ENCODE data around the gene USP17L24. TPM values are rescaled to one million over a fixed set of nuclear protein-coding genes. Genes with fewer than 3 reads are reported as not detected.
"Not testable (repeated sequence)": the region's sequence is repeated elsewhere in the genome, so short reads cannot be mapped to it uniquely, and the experiment has no call there.

Gene USP17L24, protein sequence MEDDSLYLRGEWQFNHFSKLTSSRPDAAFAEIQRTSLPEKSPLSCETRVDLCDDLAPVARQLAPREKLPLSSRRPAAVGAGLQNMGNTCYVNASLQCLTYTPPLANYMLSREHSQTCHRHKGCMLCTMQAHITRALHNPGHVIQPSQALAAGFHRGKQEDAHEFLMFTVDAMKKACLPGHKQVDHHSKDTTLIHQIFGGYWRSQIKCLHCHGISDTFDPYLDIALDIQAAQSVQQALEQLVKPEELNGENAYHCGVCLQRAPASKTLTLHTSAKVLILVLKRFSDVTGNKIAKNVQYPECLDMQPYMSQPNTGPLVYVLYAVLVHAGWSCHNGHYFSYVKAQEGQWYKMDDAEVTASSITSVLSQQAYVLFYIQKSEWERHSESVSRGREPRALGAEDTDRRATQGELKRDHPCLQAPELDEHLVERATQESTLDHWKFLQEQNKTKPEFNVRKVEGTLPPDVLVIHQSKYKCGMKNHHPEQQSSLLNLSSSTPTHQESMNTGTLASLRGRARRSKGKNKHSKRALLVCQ
- not detected in 2 replicates for total RNA-seq (ENCODE audit: low replicate concordance)
- long read RNA-seq: 0 reads

DNA sequence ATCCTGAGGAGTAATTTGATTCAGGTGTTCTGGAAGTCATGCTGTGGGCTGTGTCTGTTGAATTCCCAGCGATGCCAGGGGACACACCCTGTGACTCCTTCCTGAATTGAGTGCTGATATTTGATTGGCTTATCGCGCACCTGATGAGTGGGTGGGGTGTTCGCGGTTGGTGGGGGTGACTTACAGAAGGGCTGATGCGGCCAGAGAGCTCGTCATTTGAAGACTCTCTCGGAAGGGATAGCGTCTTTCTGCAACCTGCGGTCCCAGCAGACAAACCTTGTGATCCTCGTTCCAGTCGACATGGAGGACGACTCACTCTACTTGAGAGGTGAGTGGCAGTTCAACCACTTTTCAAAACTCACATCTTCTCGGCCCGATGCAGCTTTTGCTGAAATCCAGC is at the start of gene USP17L24:
Gene USP17L24, plus strand, starts transcription at position 301 of the 400 bp plus-strand sequence. Its CDS starts 0 bp downstream, at position 301.
- not testable (repeated sequence) for DNase-seq (ENCODE audit: extremely low spot score, unreplicated experiment); H3K4me3 Mint-ChIP-seq; H3K27me3 Mint-ChIP-seq; H3K27ac Mint-ChIP-seq; H3K4me1 Mint-ChIP-seq (ENCODE audit: unreplicated experiment); H3K36me3 Mint-ChIP-seq; H3K9me3 Mint-ChIP-seq

DNA sequence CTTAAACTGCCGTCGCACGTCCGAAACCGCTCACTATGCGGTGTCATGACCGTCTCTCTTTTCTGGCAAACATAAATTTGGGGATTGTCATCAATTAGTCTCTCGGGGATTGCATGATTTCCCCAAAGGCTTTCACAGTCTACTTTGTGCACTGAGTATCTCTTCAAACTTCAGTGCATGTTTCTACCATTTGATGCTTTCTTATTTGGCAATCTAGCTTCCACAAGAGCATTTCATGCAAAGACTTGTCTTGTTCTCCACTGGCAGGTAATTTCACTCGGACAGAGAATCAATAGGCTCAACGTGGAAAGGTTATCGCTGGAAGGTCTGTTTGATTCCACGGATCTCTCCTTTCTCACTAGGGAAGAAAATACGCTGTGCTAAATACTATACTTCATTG is 774 bp upstream of the USP17L24 start:
- H3K9me3 Mint-ChIP-seq; DNase-seq (ENCODE audit: extremely low spot score, unreplicated experiment); H3K27me3 Mint-ChIP-seq; H3K36me3 Mint-ChIP-seq; H3K4me1 Mint-ChIP-seq (ENCODE audit: unreplicated experiment); H3K27ac Mint-ChIP-seq; H3K4me3 Mint-ChIP-seq: not testable (repeated sequence)

DNA sequence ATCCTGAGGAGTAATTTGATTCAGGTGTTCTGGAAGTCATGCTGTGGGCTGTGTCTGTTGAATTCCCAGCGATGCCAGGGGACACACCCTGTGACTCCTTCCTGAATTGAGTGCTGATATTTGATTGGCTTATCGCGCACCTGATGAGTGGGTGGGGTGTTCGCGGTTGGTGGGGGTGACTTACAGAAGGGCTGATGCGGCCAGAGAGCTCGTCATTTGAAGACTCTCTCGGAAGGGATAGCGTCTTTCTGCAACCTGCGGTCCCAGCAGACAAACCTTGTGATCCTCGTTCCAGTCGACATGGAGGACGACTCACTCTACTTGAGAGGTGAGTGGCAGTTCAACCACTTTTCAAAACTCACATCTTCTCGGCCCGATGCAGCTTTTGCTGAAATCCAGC is 4.6 kb downstream of the USP17L24 start, which contains the start of gene USP17L25:
Gene USP17L25, plus strand, starts transcription at position 301 of the 400 bp plus-strand sequence. Its CDS starts 0 bp downstream, at position 301.
- not testable (repeated sequence) for H3K9me3 Mint-ChIP-seq; H3K4me1 Mint-ChIP-seq (ENCODE audit: unreplicated experiment); H3K36me3 Mint-ChIP-seq; H3K27ac Mint-ChIP-seq; H3K27me3 Mint-ChIP-seq; H3K4me3 Mint-ChIP-seq; DNase-seq (ENCODE audit: extremely low spot score, unreplicated experiment)

DNA sequence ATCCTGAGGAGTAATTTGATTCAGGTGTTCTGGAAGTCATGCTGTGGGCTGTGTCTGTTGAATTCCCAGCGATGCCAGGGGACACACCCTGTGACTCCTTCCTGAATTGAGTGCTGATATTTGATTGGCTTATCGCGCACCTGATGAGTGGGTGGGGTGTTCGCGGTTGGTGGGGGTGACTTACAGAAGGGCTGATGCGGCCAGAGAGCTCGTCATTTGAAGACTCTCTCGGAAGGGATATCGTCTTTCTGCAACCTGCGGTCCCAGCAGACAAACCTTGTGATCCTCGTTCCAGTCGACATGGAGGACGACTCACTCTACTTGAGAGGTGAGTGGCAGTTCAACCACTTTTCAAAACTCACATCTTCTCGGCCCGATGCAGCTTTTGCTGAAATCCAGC is 9.4 kb downstream of the USP17L24 start, which contains the start of gene USP17L26:
Gene USP17L26, plus strand, starts transcription at position 301 of the 400 bp plus-strand sequence. Its CDS starts 0 bp downstream, at position 301.
- not testable (repeated sequence) for H3K9me3 Mint-ChIP-seq; H3K36me3 Mint-ChIP-seq; H3K27ac Mint-ChIP-seq; H3K4me3 Mint-ChIP-seq; H3K27me3 Mint-ChIP-seq; H3K4me1 Mint-ChIP-seq (ENCODE audit: unreplicated experiment); DNase-seq (ENCODE audit: extremely low spot score, unreplicated experiment)

DNA sequence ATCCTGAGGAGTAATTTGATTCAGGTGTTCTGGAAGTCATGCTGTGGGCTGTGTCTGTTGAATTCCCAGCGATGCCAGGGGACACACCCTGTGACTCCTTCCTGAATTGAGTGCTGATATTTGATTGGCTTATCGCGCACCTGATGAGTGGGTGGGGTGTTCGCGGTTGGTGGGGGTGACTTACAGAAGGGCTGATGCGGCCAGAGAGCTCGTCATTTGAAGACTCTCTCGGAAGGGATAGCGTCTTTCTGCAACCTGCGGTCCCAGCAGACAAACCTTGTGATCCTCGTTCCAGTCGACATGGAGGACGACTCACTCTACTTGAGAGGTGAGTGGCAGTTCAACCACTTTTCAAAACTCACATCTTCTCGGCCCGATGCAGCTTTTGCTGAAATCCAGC is 14.1 kb downstream of the USP17L24 start, which contains the start of gene USP17L5:
Gene USP17L5, plus strand, starts transcription at position 301 of the 400 bp plus-strand sequence. Its CDS starts 0 bp downstream, at position 301.
- H3K4me1 Mint-ChIP-seq (ENCODE audit: unreplicated experiment); H3K9me3 Mint-ChIP-seq; H3K36me3 Mint-ChIP-seq; DNase-seq (ENCODE audit: extremely low spot score, unreplicated experiment); H3K4me3 Mint-ChIP-seq; H3K27ac Mint-ChIP-seq; H3K27me3 Mint-ChIP-seq: not testable (repeated sequence)

DNA sequence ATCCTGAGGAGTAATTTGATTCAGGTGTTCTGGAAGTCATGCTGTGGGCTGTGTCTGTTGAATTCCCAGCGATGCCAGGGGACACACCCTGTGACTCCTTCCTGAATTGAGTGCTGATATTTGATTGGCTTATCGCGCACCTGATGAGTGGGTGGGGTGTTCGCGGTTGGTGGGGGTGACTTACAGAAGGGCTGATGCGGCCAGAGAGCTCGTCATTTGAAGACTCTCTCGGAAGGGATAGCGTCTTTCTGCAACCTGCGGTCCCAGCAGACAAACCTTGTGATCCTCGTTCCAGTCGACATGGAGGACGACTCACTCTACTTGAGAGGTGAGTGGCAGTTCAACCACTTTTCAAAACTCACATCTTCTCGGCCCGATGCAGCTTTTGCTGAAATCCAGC is 18.9 kb downstream of the USP17L24 start, which contains the start of gene USP17L27:
Gene USP17L27, plus strand, starts transcription at position 301 of the 400 bp plus-strand sequence. Its CDS starts 0 bp downstream, at position 301.
- not testable (repeated sequence) for H3K27me3 Mint-ChIP-seq; H3K4me1 Mint-ChIP-seq (ENCODE audit: unreplicated experiment); H3K4me3 Mint-ChIP-seq; H3K9me3 Mint-ChIP-seq; H3K27ac Mint-ChIP-seq; DNase-seq (ENCODE audit: extremely low spot score, unreplicated experiment); H3K36me3 Mint-ChIP-seq

DNA sequence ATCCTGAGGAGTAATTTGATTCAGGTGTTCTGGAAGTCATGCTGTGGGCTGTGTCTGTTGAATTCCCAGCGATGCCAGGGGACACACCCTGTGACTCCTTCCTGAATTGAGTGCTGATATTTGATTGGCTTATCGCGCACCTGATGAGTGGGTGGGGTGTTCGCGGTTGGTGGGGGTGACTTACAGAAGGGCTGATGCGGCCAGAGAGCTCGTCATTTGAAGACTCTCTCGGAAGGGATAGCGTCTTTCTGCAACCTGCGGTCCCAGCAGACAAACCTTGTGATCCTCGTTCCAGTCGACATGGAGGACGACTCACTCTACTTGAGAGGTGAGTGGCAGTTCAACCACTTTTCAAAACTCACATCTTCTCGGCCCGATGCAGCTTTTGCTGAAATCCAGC is 23.6 kb downstream of the USP17L24 start, which contains the start of gene USP17L28:
Gene USP17L28, plus strand, starts transcription at position 301 of the 400 bp plus-strand sequence. Its CDS starts 0 bp downstream, at position 301.
- not testable (repeated sequence) for H3K27ac Mint-ChIP-seq; H3K27me3 Mint-ChIP-seq; H3K9me3 Mint-ChIP-seq; DNase-seq (ENCODE audit: extremely low spot score, unreplicated experiment); H3K4me3 Mint-ChIP-seq; H3K4me1 Mint-ChIP-seq (ENCODE audit: unreplicated experiment); H3K36me3 Mint-ChIP-seq

DNA sequence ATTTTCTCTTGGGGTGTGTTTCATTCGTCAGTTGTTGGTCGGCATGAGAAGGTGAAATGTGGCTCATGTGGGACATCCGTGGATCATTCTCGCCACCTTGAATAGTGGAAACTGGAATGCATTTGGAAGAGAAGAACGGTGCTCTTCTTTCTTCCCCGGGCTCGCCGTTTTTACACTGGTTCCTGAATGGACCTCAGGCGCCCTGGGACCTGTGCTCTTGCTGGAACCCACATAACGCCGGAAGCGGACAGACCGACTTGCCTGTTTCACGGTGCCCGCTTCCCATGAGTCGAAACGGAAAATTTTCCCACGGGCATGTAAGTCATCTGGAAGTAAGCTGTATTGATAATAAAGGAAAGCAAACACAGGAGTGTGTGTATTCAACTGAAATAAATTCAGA is 25.9 kb downstream of the USP17L24 start:
- not testable (repeated sequence) for H3K36me3 Mint-ChIP-seq; H3K27ac Mint-ChIP-seq; H3K4me3 Mint-ChIP-seq; H3K27me3 Mint-ChIP-seq; H3K9me3 Mint-ChIP-seq; DNase-seq (ENCODE audit: extremely low spot score, unreplicated experiment); H3K4me1 Mint-ChIP-seq (ENCODE audit: unreplicated experiment)

DNA sequence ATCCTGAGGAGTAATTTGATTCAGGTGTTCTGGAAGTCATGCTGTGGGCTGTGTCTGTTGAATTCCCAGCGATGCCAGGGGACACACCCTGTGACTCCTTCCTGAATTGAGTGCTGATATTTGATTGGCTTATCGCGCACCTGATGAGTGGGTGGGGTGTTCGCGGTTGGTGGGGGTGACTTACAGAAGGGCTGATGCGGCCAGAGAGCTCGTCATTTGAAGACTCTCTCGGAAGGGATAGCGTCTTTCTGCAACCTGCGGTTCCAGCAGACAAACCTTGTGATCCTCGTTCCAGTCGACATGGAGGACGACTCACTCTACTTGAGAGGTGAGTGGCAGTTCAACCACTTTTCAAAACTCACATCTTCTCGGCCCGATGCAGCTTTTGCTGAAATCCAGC is 28.4 kb downstream of the USP17L24 start, which contains the start of gene USP17L29:
Gene USP17L29, plus strand, starts transcription at position 301 of the 400 bp plus-strand sequence. Its CDS starts 0 bp downstream, at position 301.
- H3K36me3 Mint-ChIP-seq; H3K27ac Mint-ChIP-seq; H3K4me3 Mint-ChIP-seq; H3K4me1 Mint-ChIP-seq (ENCODE audit: unreplicated experiment); DNase-seq (ENCODE audit: extremely low spot score, unreplicated experiment); H3K9me3 Mint-ChIP-seq; H3K27me3 Mint-ChIP-seq: not testable (repeated sequence)

DNA sequence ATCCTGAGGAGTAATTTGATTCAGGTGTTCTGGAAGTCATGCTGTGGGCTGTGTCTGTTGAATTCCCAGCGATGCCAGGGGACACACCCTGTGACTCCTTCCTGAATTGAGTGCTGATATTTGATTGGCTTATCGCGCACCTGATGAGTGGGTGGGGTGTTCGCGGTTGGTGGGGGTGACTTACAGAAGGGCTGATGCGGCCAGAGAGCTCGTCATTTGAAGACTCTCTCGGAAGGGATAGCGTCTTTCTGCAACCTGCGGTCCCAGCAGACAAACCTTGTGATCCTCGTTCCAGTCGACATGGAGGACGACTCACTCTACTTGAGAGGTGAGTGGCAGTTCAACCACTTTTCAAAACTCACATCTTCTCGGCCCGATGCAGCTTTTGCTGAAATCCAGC is 37.9 kb downstream of the USP17L24 start, which contains the start of gene USP17L30:
Gene USP17L30, plus strand, starts transcription at position 301 of the 400 bp plus-strand sequence. Its CDS starts 0 bp downstream, at position 301.
- not testable (repeated sequence) for DNase-seq (ENCODE audit: extremely low spot score, unreplicated experiment); H3K9me3 Mint-ChIP-seq; H3K4me1 Mint-ChIP-seq (ENCODE audit: unreplicated experiment)

More for the DNA sequence above, 37.9 kb downstream of the USP17L24 start, which contains the start of gene USP17L30:
- not testable (repeated sequence) for H3K27ac Mint-ChIP-seq, H3K27me3 Mint-ChIP-seq, H3K36me3 Mint-ChIP-seq, H3K4me3 Mint-ChIP-seq

Other genes with a start within 250 kb of the USP17L24 start
- gene FAM90A26, start 154.8 kb upstream of the USP17L24 start, total RNA-seq (ENCODE audit: low replicate concordance): not detected in 2 replicates
- not detected in 2 replicates for gene USP17L10, start 114.5 kb upstream of the USP17L24 start, total RNA-seq (ENCODE audit: low replicate concordance)
- not detected in 2 replicates for gene USP17L11, start 109.8 kb upstream of the USP17L24 start, total RNA-seq (ENCODE audit: low replicate concordance)
- not detected in 2 replicates for gene USP17L12, start 105.0 kb upstream of the USP17L24 start, total RNA-seq (ENCODE audit: low replicate concordance)
- not detected in 2 replicates for gene USP17L13, start 100.3 kb upstream of the USP17L24 start, total RNA-seq (ENCODE audit: low replicate concordance)
- not detected in 2 replicates for gene USP17L15, start 90.8 kb upstream of the USP17L24 start, total RNA-seq (ENCODE audit: low replicate concordance)
- not detected in 2 replicates for gene USP17L17, start 81.3 kb upstream of the USP17L24 start, total RNA-seq (ENCODE audit: low replicate concordance)
- gene USP17L18, start 76.5 kb upstream of the USP17L24 start, total RNA-seq (ENCODE audit: low replicate concordance): not detected in 2 replicates
- gene USP17L19, start 71.8 kb upstream of the USP17L24 start, total RNA-seq (ENCODE audit: low replicate concordance): not detected in 2 replicates
- not detected in 2 replicates for gene USP17L20, start 67.0 kb upstream of the USP17L24 start, total RNA-seq (ENCODE audit: low replicate concordance)
- gene USP17L21, start 62.3 kb upstream of the USP17L24 start, total RNA-seq (ENCODE audit: low replicate concordance): not detected in 2 replicates
- not detected in 2 replicates for gene USP17L22, start 57.5 kb upstream of the USP17L24 start, total RNA-seq (ENCODE audit: low replicate concordance)
- not detected in 2 replicates for gene USP17L25, start 4.7 kb downstream of the USP17L24 start, total RNA-seq (ENCODE audit: low replicate concordance)
- gene USP17L26, start 9.5 kb downstream of the USP17L24 start, total RNA-seq (ENCODE audit: low replicate concordance): not detected in 2 replicates
- not detected in 2 replicates for gene USP17L5, start 14.2 kb downstream of the USP17L24 start, total RNA-seq (ENCODE audit: low replicate concordance)
- gene USP17L27, start 19.0 kb downstream of the USP17L24 start, total RNA-seq (ENCODE audit: low replicate concordance): not detected in 2 replicates
- not detected in 2 replicates for gene USP17L28, start 23.7 kb downstream of the USP17L24 start, total RNA-seq (ENCODE audit: low replicate concordance)
- gene USP17L29, start 28.5 kb downstream of the USP17L24 start, total RNA-seq (ENCODE audit: low replicate concordance): not detected in 2 replicates
- not detected in 2 replicates for gene USP17L30, start 38.0 kb downstream of the USP17L24 start, total RNA-seq (ENCODE audit: low replicate concordance)
- not detected in 2 replicates for gene DEFB131A, start 119.2 kb downstream of the USP17L24 start, total RNA-seq (ENCODE audit: low replicate concordance)

Measured in type B pancreatic cell (in vitro differentiated cells).